HT1080 (cell line): Measurements from ENCODE around the gene VIT. TPM values are rescaled to one million over a fixed set of nuclear protein-coding genes. Genes with fewer than 3 reads are reported as not detected.

Experiments used
- DNase-seq: peaks from one replicate; pipeline ENCODE4 v3.0.0-alpha.2; 2015; ENCODE audit warnings: low read depth
- polyA plus RNA-seq, 2 experiments: library from polyadenylated mRNA; depleted of rRNA; stranded (reverse); fragments of >200 nt; gene quantifications; 2 replicates each; pipeline ENCODE4 v1.2.3, GENCODE V29; 2015
- total RNA-seq: library from RNA; depleted of rRNA; stranded (reverse); fragments of >200 nt; shearing (Covaris generic); gene quantifications from 2 replicates; pipeline ENCODE4 v1.2.3, GENCODE V29; 2014; rRNA removed

Gene VIT, protein sequence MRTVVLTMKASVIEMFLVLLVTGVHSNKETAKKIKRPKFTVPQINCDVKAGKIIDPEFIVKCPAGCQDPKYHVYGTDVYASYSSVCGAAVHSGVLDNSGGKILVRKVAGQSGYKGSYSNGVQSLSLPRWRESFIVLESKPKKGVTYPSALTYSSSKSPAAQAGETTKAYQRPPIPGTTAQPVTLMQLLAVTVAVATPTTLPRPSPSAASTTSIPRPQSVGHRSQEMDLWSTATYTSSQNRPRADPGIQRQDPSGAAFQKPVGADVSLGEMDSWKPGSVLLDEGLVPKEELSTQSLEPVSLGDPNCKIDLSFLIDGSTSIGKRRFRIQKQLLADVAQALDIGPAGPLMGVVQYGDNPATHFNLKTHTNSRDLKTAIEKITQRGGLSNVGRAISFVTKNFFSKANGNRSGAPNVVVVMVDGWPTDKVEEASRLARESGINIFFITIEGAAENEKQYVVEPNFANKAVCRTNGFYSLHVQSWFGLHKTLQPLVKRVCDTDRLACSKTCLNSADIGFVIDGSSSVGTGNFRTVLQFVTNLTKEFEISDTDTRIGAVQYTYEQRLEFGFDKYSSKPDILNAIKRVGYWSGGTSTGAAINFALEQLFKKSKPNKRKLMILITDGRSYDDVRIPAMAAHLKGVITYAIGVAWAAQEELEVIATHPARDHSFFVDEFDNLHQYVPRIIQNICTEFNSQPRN
- not detected in 2 replicates for total RNA-seq
- not detected in 2 replicates for polyA plus RNA-seq (2015; cell fraction: cytosol; rRNA removed)
- not detected in 2 replicates for polyA plus RNA-seq (2015; cell fraction: nucleus; rRNA removed)

DNA sequence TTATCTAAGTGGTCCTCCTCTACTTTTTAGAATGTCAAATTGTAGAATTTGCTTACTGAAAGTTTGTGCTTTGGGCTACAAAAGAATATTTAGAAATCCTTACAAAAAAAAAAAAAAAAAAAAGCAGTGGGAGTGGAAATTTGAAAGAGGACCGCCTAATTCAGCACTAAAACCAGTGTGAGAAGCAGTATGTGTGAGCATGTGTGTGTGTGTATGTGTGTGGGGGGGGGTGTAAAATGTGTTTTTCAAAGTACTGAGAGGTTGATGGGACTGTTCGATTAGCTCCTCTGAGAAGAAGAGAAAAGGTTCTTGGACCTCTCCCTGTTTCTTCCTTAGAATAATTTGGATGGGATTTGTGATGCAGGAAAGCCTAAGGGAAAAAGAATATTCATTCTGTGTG is at the start of gene VIT:
Gene VIT, plus strand, starts transcription at position 175 of the 400 bp plus-strand sequence. CDS start 19,664 bp downstream, outside the sequence.
- DNase-seq = no peak

DNA sequence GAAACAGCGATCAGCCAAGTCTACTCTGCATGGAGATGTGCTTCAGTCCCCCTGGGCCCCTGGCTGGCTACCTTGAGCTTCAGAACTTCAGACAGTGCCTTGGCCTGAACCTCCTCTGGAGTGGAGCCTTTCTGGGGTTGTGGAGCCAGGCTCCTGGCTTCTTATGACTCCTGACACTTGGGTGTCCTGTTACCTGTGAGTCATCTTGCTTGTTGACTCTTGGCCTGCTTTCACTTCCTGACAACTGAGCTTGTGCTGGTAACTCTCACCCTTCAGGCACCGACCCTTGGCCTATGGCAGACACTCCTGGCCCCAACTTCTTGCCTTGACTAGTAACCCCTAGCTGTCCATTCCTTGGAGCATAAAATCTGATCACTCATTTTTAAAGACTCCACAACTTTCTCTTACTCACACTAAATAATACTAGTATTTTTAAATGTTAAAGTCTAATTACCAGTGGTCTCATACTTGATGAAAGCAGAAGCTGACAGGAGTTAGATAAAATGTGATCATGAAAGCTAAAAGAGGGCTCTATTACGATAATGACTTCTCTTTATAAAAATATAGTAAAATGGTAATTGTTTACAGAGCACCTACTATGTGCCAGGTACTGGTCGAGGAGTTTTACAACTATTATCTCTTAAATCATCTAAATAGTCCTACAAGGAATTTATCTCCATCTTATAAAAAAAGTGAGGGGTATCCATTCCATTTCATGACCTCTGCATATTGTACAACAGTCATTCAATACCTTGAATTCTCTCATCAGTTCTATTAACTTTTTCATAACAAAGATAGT is 46.3 kb upstream of the VIT start:
- peak; percentile 89 for DNase-seq

DNA sequence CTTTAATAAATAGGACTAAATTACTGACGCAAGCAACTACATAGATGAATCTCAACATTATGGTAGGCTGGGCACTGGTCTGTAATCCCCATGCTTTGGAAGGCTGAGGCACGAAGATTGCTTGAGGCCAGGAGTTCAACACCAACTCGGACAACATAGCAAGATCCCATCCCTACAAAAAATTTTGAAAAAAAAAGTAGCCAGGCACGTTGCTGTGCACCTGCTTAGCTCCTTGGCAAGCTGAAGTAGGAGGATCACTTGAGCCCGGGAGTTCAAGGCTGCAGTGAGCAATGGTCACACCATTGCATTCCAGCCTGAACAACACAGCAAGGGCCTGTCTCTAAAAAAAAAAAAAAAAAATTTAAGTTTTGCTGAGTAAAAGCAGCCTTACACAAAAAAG is 43.4 kb upstream of the VIT start:
- no peak for DNase-seq

DNA sequence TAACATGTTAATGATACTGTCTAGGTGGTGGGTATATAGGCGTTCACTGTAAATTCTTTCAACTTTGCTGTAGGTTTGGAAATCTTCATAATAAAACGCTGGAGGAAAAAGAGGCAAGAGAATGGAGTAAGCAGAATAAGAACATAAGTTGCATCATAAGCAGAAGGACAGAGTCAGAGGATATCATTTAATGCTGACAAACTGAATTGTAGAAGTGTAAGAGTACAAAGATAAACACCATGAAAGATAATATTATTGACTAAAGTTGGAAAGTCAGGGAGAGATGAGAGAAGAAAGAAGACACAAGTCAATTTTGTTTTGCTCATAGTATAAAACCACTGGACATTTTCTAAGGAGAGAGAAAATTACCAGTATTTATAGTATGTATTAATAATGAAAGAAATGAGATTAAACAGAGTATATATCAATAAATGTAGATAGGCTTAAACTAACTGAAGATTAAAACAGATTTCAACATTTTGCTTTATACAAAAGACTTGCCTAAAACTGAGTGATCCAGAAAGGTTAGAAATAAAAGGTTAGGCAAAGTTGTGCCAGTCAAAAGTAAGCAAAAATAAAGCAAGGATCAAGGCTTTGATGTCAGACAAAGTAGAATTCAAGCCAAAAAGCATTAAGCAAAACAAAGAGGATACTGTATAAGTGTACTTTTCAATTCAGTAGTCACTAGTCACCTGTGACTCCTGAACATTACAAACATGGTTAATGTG is 42.4 kb upstream of the VIT start:
- no peak for DNase-seq

DNA sequence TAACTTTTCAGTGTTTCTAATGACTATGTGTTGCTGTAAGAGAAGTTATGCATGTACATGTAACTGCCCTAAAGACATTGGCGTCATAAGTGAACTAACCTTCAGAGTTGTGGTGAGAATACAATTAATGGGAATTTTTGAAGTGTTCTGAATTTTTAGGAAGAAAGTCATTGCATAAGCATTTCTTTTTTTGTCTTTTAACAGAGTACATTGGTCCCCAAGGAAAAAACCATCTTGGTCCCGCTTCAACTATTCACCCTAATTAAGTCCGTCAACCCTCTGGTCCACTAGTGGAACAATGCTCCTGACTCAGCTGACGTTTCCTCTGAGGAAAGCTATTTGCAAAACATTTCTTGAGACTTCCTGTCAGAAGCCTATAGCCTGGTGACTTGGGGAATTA is 41.1 kb upstream of the VIT start:
- no peak for DNase-seq

DNA sequence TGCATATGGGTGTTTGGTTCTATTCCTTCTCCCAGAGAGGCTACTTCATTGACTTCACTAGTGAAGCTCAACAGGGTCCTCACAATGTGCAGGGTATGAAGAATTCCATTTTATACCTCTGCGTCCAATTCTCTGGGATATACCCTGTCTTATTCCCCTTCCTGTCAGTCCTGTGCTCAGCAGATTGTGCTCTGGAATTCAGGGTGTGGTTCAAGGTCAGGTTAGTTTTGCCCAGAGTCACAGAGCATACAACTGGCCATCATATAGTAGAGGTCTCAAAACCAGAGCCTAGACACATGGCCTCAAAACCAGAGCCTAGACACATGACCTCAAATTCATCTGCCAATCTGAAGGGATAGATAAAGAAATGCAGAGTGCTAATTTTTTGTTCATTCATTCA is 38.8 kb upstream of the VIT start:
- no peak for DNase-seq

DNA sequence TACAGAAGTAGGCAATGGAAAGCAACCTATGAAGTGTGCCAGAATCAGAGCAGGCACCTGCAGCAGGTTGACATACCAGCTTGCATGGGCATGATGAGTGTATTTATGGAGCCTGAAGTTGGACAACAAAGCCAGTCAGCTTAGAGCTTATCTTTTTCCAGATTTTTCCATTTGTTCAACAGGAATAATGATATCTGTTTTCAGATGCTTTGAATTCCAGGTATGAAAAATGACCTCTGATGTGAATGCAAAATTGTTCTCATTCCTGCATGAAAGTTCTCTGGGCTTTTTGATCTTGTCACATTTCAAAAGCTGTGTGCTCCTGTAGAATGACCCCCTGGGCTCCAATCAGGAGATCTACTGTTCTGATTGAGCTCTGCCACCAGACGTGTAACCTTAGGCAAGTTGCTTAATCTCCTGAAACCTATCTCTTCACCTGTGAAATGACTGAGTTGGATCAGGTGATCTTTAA is 38.2 kb upstream of the VIT start:
- no peak for DNase-seq

DNA sequence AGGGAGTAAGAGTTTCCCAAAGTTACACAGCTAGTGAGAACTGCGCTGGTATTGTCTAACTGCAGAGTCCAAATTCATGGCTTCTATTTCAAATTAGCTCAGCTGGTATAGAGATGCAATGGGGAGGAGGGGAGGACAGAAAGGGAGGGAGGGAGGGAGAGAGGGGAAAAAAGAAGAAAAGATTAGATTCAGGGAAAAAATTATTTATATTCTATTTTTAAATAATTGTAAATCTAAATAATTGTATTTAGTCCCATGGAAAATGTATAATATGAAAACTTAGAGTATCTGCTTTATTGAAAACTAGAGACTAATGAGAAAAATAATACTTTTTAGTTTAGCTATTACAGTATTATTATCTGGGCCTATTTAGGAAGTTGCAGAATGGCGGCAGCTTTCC is 37.3 kb upstream of the VIT start:
- DNase-seq = no peak

DNA sequence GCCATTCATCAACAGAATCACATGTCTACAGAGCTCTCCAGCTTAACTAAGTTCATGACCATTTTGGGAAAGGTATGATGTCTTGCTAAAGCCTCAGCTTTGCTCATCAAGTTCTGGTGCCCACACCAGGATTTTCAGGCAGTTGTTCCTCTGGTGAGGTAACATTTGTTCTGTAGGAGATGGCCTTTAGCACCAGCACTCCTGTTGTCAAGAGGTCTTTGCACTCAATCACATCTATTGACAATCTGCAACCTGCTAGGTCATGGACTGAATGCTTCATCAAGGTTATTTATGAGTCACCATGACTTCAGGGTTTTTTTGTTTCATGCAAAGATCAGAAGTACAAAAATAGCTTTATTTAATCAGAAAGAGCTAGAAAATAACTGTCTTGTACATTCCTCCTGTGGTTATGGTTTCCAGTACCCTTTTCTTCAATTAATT is 36.6 kb upstream of the VIT start:
- DNase-seq = peak; percentile 37

DNA sequence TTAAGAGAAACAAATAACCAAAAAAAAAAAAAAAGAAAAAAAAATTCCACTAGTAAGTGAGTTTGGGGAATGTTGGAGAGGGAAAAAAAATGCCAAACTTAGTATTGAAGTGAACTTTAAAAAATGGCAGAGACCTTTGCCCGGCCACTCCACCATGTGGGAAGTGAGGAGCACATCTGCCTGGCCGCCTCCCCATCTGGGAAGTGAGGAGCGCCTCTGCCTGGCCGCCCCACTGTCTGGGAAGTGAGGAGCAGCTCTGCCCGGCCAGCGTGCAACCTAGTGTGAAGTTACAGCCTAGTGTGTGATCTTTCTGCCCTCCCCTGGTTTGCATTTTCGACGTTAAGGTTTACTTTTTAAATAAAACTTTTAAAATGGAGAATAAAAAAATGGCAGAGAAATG is 33.9 kb upstream of the VIT start:
- no peak for DNase-seq

DNA sequence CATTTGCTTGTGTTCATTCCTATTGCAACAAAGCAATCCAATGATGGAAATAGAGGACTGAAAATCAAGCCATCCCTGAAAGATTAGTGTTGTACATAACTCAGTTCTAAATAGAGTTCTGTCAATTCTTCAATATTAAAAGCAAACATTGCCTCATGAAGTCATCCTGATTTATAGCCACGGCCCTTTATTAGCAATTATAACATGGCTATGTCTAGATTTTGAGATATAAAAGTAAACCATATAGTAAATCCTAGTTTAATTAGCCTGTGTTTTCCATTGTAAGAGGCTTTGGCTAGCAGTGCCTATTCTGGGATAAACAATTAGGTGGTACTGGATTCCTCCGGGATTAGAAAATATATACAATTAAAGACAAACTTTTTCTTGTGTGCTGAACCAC is 33.2 kb upstream of the VIT start:
- no peak for DNase-seq

DNA sequence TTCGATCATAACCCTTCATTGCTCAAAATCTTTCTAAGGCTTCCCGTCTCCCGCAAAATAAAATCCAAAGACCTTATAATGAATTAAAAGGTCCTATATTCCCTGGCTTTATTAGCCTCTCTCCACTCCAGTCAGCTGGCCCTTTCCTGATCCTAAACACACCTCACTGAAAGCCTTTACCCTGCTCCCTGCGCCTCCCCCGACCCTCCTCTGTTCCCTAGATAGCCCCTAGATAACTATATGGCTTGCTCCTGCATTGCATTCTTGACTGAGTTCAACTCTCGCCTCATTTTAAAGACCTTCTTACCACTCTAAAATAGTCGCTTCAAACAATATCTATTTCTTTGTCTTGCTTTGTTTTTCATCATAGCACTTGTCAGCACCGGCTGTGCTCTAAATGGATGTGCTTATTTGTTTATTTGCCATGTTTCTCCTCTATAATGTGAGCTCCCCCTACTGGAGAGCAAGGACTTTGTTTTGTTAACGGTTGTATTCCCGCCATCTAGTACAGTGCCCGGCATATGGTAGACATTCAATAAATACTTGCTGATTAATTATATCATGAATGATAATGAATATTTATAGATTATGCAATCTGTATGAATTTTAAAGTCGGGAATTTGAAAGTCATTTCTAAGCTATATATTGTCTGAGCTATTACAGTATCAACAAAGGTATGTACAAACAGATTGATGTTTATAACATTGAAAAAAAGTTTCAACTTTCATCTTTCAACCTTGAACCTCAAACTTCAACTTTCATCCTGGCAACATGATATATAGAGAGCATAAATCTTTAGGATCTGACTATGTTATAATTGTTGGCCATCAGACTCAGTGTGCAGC is 32.4 kb upstream of the VIT start:
- peak; percentile 75 for DNase-seq

DNA sequence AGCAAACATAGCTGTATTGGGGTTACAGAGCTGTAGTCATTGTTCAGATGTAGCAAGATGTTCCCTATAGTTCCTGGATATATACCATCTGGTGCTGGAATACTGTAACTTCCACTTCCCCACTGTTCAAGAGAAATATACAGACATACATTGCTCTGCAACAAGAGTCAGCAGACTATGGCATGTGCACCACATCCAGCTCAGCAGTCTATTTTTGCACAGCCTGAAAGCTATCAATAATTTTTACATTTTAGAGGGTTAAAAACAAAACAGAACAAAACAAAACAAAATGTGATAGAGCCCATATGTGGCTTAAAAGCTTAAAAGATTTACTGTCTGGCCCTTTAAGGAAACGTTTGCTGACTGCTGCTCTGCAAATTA is 31.8 kb upstream of the VIT start:
- peak; percentile 14 for DNase-seq

DNA sequence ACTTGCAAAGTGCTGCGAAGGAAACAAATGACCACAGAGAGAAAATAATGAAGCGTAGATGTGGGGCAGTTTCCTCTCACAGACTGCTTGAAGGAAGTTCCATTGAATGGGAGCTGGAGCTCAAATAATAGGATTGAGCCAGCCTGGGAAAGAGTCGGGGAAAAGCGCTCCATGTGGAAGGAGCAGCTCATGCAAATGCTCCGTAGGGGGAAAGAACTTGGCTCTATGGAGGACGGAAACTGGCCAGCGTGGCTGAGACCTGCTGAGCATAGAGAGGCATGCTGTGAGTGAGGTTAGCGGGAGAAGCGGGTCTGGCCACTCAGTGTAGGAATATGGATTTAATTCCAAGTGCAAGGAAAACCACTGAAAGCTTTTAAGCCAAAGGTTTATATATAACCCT is 28.6 kb upstream of the VIT start:
- DNase-seq = no peak

DNA sequence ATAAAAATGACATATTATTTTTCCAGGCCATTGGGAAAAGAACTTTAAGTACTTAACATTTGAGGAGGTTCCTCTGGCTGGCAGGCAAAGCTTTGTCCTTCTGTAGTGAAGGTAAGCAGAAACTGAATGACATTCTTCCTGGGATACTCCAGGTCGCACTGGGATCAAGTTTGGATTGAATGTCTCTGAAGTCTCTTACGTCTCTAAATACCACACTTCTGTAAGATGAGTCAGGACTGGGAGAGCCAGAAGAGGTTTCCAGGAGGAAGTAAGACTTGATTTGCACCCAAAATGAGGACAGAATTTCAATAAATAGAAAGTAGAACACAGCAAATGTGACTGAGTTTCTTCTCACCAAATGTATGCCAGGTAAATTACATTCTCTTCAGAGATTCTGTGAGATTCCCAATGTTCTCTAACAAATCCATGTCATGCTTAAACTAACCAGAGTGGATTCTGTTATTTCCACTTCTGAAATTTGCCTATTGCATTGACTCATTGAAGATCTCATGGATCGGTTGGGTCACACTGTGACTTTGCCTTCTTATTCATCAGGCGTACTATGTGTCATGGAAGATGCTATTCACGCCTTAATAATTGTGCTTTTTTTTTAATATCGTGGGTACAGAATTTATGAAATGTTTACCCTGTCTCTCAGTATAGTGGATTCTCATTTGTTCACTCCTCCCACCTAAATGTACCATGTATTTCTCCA is 25.5 kb upstream of the VIT start:
- peak; percentile 24 for DNase-seq

DNA sequence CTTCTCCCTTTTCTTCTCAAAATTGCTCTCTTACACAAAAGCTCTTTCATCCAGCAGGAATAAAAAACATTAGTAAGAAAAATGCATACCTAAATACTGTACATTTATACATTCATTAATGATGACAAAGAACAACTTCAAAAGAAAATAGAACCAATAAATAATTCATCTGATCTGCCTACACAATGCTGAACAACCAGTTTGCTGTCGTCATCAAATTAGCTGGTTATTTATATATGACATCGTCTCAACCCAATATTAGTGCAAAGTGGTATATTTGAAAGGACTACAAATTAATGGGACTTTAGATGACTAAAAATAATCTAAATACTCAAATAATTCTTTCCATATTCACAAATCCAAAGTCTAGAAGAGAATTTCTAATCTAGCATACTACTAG is 24.8 kb upstream of the VIT start:
- DNase-seq = no peak

DNA sequence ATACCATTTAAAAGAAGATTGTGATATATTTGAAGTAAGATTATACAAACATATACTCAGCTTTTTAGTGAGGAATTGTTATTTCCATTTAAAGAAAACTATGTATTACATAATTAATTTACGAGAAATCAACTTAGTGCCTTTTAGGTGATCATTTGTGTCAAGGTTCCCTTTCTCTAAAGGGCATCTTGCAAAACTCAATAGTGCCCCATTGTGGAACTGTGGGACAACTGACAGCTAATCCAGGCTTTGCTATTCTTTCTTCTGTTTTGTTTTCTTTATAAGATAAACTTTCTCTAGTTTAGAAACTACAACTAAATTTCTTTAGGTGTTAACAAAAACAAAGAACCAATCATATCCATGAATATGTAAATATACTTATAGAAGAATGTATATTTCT is 24.3 kb upstream of the VIT start:
- DNase-seq = peak; percentile 27

DNA sequence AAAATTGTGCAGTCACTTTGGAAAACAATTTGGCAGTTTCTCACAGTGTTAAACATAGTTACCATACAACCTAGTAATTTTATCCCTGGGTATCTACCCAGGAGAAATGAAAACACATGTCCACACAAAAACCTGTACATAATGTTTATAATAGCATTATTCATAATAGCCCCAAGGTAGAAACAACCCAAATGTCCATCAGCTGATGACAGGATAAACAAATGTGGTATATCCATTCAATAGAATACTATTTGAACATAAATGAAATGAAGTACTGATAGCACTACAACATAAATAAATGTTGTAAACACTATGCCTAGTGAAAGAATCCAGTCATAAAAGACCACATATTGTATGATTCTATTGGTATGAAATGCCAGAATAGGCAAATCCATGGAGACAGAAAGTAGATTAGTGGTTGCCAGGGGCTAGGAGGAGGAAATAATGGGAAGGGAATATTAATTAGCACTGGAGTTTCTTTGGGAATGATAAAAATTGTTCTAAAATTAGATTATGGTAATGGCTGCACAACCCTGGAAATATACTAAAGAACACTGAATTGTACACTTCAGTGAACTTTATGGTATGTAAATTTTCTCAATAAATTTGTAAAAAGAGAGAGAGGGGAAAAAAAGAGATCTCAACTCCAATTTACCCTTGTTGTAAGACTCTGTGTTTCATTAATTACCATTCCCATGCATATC is 20.8 kb upstream of the VIT start:
- no peak for DNase-seq

DNA sequence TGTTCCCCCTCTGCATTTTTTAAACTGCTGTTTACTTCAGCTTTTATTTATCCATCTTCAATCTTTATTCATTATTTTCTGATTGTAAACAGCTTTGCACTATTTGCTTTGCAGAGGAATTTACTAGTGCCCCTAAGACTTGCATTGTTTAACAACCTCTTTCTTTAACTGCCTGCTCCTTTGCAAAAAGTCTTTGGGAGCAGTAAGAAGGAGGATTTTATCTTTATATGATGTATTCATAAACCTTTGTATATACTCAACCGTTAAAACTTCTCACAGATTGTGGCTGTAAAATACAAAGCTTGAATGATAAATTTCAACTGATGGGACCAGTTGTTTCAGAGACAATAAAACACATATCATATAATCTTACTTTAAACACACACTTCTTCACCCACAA is 20.1 kb upstream of the VIT start:
- no peak for DNase-seq
